Measurements from ENCODE around the gene URM1.

- TF ChIP-seq POLR2AphosphoS5 (IDR thresholded peaks at IDR 0.05) (no peak), CTCF (IDR thresholded peaks at IDR 0.05) (no peak), POLR2A (IDR thresholded peaks at IDR 0.05) (no peak)
Observed at GRCh38 chr9:128428644-128429512, 57.7 kb downstream of the URM1 start.

Measured in sigmoid colon (tissue), 4 donors.